Loucy (cell line): ENCODE measurements around the gene TOLLIP.

ENCODE experiments used
- H2AFZ ChIP-seq: fragments of 200-600 bp; sonication (generic); 2 replicates; pipeline ENCODE4 v1.6.0; 2016; ENCODE audit warnings: antibody characterized with exemption, mild to moderate bottlenecking, low read length, moderate library complexity
- H3F3A ChIP-seq: fragments of 200-600 bp; 2 replicates; pipeline ENCODE4 v1.6.0; 2016; ENCODE audit warnings: antibody characterized with exemption, low read depth, mild to moderate bottlenecking
- H3K27me3 ChIP-seq: fragments of 200-600 bp; sonication (generic); 2 replicates; pipeline ENCODE4 v1.6.1; 2014; ENCODE audit warnings: low read length, mild to moderate bottlenecking; ENCODE audit not compliant: insufficient read depth, poor library complexity, severe bottlenecking
- H3K36me3 ChIP-seq: fragments of 200-600 bp; sonication (generic); 2 replicates; pipeline ENCODE4 v1.6.1; 2016; ENCODE audit warnings: low read length; ENCODE audit not compliant: insufficient read depth
- H3K4me1 ChIP-seq: fragments of 200-600 bp; sonication (generic); 2 replicates; pipeline ENCODE4 v1.5.1; 2014; ENCODE audit warnings: low read length, mild to moderate bottlenecking; ENCODE audit not compliant: insufficient read depth, poor library complexity, severe bottlenecking
- H3K4me2 ChIP-seq: fragments of 200-600 bp; sonication (generic); 2 replicates; pipeline ENCODE4 v1.6.0; 2014; ENCODE audit warnings: antibody characterized with exemption, low read length, low read depth, mild to moderate bottlenecking; ENCODE audit not compliant: poor library complexity, severe bottlenecking
- H3K4me3 ChIP-seq: fragments of 200-600 bp; sonication (generic); 2 replicates; pipeline ENCODE4 v1.5.1; 2014; ENCODE audit warnings: low read length, mild to moderate bottlenecking, mixed read lengths; ENCODE audit not compliant: poor library complexity, severe bottlenecking
- H3K79me2 ChIP-seq: fragments of 200-600 bp; sonication (generic); 2 replicates; pipeline ENCODE4 v1.6.1; 2014; ENCODE audit warnings: low read length; ENCODE audit not compliant: insufficient read depth
- H3K9ac ChIP-seq: fragments of 200-600 bp; sonication (generic); 2 replicates; pipeline ENCODE4 v1.6.0; 2014; ENCODE audit warnings: mild to moderate bottlenecking, low read depth, low read length, moderate library complexity; ENCODE audit not compliant: poor library complexity, severe bottlenecking
- H3K9me2 ChIP-seq: fragments of 200-600 bp; sonication (generic); replicated peaks from 2 replicates; pipeline ENCODE4 v1.6.1; 2016; ENCODE audit warnings: low read depth, low read length, mixed read lengths
- H3K9me3 ChIP-seq: fragments of 200-600 bp; sonication (generic); 2 replicates; pipeline ENCODE4 v1.6.1; 2014; ENCODE audit warnings: mild to moderate bottlenecking, antibody characterized with exemption, low read length, low read depth; ENCODE audit not compliant: insufficient read depth
- H4K20me1 ChIP-seq: fragments of 200-600 bp; sonication (generic); 2 replicates; pipeline ENCODE4 v1.6.0; 2014; ENCODE audit warnings: antibody characterized with exemption, low read length, mild to moderate bottlenecking; ENCODE audit not compliant: insufficient read depth, poor library complexity, severe bottlenecking
- EZH2phosphoT487 ChIP-seq: fragments of 200-600 bp; IDR thresholded peaks from 2 replicates; pipeline ENCODE4 v1.6.1; 2018; ENCODE audit warnings: antibody characterized with exemption, mild to moderate bottlenecking, moderate library complexity, borderline replicate concordance
- TF ChIP-seq, protein P1 (sequence below): fragments of 200-600 bp; sonication (generic); conservative IDR thresholded peaks from 2 replicates; pipeline ENCODE4 v1.5.1; 2014; ENCODE audit warnings: mild to moderate bottlenecking, antibody characterized with exemption, low read length

TOLLIP gene

DNA sequence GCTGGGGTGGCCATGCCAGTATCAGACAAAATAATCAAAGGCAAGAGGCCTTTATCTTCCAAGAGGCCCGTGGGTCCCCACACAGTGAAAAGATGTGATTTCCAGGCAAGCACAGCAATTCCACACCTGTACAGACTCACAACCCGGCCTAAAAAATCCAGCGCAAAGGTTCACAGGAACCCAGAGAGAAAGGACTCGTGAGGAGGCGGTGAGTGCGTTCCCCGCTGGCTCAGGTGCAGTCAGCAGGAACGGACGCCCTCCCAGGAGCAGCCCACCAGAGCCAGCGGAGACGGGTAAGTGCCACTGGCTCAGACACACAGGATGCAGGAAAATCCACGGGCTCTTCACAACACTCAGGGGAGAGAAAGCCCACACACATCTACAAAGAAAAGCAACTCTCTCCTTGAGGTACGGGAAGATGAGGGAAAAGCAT is 4.4 kb downstream of the TOLLIP start:
- H2AFZ ChIP-seq = no peak overlapping the region
- peaks cover 89% of the 10 kb centered on the region for H3K79me2 ChIP-seq
- H3K4me1 ChIP-seq = peaks cover 22% of the 10 kb centered on the region
- H3K27me3 ChIP-seq = no peaks in the 10 kb centered on the region
- no peak overlapping the region for H3K4me3 ChIP-seq
- H3K36me3 ChIP-seq = no peaks in the 10 kb centered on the region
- peaks cover 52% of the 10 kb centered on the region for H4K20me1 ChIP-seq
- TF ChIP-seq, protein P1, sequence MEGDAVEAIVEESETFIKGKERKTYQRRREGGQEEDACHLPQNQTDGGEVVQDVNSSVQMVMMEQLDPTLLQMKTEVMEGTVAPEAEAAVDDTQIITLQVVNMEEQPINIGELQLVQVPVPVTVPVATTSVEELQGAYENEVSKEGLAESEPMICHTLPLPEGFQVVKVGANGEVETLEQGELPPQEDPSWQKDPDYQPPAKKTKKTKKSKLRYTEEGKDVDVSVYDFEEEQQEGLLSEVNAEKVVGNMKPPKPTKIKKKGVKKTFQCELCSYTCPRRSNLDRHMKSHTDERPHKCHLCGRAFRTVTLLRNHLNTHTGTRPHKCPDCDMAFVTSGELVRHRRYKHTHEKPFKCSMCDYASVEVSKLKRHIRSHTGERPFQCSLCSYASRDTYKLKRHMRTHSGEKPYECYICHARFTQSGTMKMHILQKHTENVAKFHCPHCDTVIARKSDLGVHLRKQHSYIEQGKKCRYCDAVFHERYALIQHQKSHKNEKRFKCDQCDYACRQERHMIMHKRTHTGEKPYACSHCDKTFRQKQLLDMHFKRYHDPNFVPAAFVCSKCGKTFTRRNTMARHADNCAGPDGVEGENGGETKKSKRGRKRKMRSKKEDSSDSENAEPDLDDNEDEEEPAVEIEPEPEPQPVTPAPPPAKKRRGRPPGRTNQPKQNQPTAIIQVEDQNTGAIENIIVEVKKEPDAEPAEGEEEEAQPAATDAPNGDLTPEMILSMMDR = no peak
- no peak for TF ChIP-seq EZH2phosphoT487
- no peak overlapping the region for H3K9ac ChIP-seq
- no peaks in the 10 kb centered on the region for H3K9me3 ChIP-seq
- H3F3A ChIP-seq = no peaks in the 10 kb centered on the region
- H3K4me2 ChIP-seq = peak overlapping the region; percentile 14
- no peaks in the 10 kb centered on the region for H3K9me2 ChIP-seq

DNA sequence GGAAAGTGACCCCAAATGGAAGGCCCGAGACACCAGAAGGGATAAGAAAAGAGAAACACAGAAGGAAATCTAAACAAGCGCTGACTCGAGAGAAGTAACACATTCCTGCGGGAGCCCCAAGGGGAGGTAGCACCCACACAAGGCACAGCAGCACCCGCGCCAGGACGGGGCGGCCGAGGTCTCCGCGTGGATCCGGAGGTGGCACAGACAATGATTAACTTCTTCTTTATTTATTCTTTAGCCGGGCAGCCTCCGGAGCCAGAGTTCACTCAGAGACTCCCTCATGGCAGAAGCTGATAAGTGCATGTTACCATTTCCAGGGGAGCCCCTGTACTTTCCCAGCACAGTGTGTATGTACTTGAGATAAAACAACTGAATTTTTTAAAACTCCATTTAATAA is 5.1 kb downstream of the TOLLIP start:
- Histone ChIP-seq H4K20me1 (peaks cover 52% of the 10 kb centered on the region), H3K9ac (no peak overlapping the region), H3K9me3 (no peaks in the 10 kb centered on the region), H3K4me1 (peaks cover 20% of the 10 kb centered on the region), H3K79me2 (peaks cover 93% of the 10 kb centered on the region), H3K27me3 (no peaks in the 10 kb centered on the region), H3F3A (no peaks in the 10 kb centered on the region), H3K9me2 (no peaks in the 10 kb centered on the region), H3K36me3 (no peaks in the 10 kb centered on the region), H2AFZ (no peak overlapping the region), H3K4me2 (peak overlapping the region; percentile 14), H3K4me3 (no peak overlapping the region)
- no peak for TF ChIP-seq EZH2phosphoT487
- TF ChIP-seq, protein P1 = no peak

DNA sequence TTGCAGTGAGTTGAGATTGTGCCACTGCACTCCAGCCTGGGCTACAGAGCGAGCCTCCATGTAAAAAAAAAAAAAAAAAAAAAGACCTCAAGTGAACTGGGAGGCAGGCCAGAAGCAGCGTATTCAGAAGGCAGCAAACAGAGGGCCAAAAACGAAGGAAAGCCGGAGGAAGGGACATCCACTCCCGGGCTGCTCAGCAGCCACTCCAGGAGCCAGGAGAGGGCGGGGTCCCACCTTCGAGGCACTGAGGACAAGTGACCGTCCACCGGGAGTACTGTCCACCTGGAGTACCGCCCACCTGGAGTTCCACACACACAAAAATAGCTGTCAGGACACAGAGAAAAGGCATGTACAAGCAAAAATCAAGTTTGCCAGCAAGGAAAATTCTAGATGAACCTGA is 5.5 kb downstream of the TOLLIP start:
- Histone ChIP-seq H3K4me3 (no peak overlapping the region), H3K9ac (no peak overlapping the region)

More for the DNA sequence above, 5.5 kb downstream of the TOLLIP start:
- H3K9me3 ChIP-seq = no peaks in the 10 kb centered on the region
- H3F3A ChIP-seq = no peaks in the 10 kb centered on the region
- H3K79me2 ChIP-seq = peaks cover 94% of the 10 kb centered on the region
- peaks cover 20% of the 10 kb centered on the region for H3K4me1 ChIP-seq
- H4K20me1 ChIP-seq = peaks cover 52% of the 10 kb centered on the region
- H3K4me2 ChIP-seq = no peak overlapping the region
- TF ChIP-seq, protein P1 = no peak
- TF ChIP-seq EZH2phosphoT487 = no peak
- H2AFZ ChIP-seq = no peak overlapping the region
- H3K36me3 ChIP-seq = no peaks in the 10 kb centered on the region
- no peaks in the 10 kb centered on the region for H3K27me3 ChIP-seq
- no peaks in the 10 kb centered on the region for H3K9me2 ChIP-seq
